ENCODE data around the gene SYMPK. TPM values are rescaled to one million over a fixed set of nuclear protein-coding genes. Genes with fewer than 3 reads are reported as not detected.

SYMPK gene
- total and polyA plus RNA-seq, 2 donors from 2014 or later = 61.5 to 77.4 TPM

- no peak for DNase-seq
- peaks cover 2 to 52% (median 37%) of the 10 kb centered on the region in 3 donors for H3K36me3 ChIP-seq (ENCODE audit: control insufficient read depth in 2 of 3, insufficient read depth in 3 of 3, low read length in 3 of 3)
- intact Hi-C loops (cut with DNase I) = no loop called here
Measured at GRCh38 chr19:45827459-45828093, 35.4 kb downstream of the SYMPK start.

DNA sequence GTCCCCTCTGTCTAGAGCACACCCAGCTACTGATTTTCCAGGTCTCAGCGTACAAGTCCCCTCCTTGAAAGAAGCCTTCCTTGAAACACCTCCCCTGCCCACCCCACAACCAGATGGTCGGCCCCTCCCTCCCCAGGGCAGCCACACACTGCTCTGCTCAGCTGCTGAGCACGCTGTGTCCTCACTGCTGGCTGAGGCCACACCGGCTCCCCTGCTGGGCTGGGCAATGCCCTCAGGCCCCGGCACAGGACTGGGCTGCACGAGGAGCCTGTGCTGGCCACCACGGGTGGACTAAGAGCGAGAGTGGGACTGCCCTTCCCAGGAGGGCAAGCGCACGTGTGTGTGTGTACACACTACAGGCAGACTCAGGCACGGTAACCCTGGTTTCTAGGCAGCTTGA, 36.0 kb downstream of the SYMPK start:
- Histone ChIP-seq H3K9me3 (ENCODE audit: control insufficient read depth in 2 of 3, insufficient read depth in 1 of 3, low read length in 3 of 3) (no peaks in the 10 kb centered on the region), H3K4me1 (ENCODE audit: control insufficient read depth in 2 of 3, insufficient read depth in 2 of 3, low read depth in 1 of 3, low read length in 3 of 3) (no peaks in the 10 kb centered on the region), H3K27me3 (ENCODE audit: control insufficient read depth, insufficient read depth, low read length) (no peaks in the 10 kb centered on the region), H3K27ac (ENCODE audit: low read depth in 2 of 2, low read length in 2 of 2) (no peak overlapping the region), H3K36me3 (ENCODE audit: control insufficient read depth in 2 of 3, insufficient read depth in 3 of 3, low read length in 3 of 3) (peaks cover 0 to 47% (median 37%) of the 10 kb centered on the region in 3 donors), H3K9ac (ENCODE audit: low read length in 3 of 3) (no peak overlapping the region), H3K4me3 (ENCODE audit: low read length in 3 of 3) (no peak overlapping the region)
- DNase-seq (no peak), FAIRE-seq (no peak)
- intact Hi-C loops (cut with DNase I) = no loop called here
- no peak for TF ChIP-seq CTCF (IDR thresholded peaks at IDR 0.05; ENCODE audit: borderline replicate concordance, extremely low read depth, insufficient read depth)

More at GRCh38 chr19:45827459-45828093, 35.4 kb downstream of the SYMPK start:
- Histone ChIP-seq H3K27ac (ENCODE audit: low read depth in 2 of 2, low read length in 2 of 2) (no peak overlapping the region), H3K9ac (ENCODE audit: low read length in 3 of 3) (no peak overlapping the region), H3K27me3 (ENCODE audit: control insufficient read depth, insufficient read depth, low read length) (no peaks in the 10 kb centered on the region), H3K9me3 (ENCODE audit: control insufficient read depth in 2 of 3, insufficient read depth in 1 of 3, low read length in 3 of 3) (no peaks in the 10 kb centered on the region), H3K4me3 (ENCODE audit: low read length in 3 of 3) (no peak overlapping the region), H3K4me1 (ENCODE audit: control insufficient read depth in 2 of 3, insufficient read depth in 2 of 3, low read depth in 1 of 3, low read length in 3 of 3) (no peaks in the 10 kb centered on the region)
- TF ChIP-seq CTCF (IDR thresholded peaks at IDR 0.05; ENCODE audit: borderline replicate concordance, extremely low read depth, insufficient read depth) = no peak
- no peak for FAIRE-seq

DNA sequence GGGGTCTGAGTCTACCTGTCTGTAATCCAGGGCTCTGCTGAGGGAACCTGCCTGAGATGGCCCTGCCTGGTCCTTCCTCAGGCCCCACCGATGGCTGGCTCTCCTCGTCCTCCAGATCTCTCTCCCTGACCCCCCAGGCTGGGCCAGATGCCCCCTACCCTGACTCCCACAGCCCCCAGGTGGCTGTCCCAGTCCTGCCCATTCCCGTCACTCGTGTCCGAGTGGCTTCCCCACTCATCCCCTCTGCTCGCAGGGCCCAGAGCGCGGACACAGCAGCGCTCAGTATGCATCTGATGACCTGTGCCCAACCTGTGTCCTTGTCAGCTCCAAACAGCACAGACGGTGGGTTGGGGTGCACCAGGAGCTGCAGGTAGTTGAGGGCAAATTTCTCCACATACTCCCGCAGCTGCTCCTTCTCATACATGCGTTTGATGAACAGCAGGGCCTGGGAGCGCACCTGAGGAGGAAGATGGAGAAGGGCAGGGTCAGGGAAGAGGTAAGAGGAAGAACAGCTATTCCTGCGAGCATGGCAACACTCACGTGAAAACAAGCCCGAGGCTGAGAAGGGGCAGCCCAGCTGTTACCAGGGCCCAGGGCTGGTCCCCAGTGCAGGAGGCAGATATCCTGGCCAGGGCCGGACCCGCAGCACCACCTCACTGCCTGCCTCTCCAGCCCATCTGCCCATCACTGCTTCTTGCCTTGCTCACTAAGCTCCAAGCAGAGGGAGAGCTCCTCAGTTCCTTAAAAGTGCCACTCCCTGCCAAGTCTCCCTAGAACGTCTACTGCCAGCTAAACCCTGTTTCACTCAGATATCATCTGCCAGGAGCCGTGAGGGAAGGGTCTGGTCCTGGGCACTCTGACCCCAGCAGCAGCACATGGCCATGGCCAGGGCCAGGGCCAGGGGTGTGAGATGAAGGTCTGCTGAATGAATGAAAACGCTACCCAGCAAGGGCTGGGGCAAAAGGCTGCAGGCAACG, 36.7 kb downstream of the SYMPK start:
- Histone ChIP-seq H3K9ac (ENCODE audit: low read length in 3 of 3) (no peak overlapping the region), H3K27me3 (ENCODE audit: control insufficient read depth, insufficient read depth, low read length) (no peaks in the 10 kb centered on the region), H3K27ac (ENCODE audit: low read depth in 2 of 2, low read length in 2 of 2) (no peak overlapping the region), H3K36me3 (ENCODE audit: control insufficient read depth in 2 of 3, insufficient read depth in 3 of 3, low read length in 3 of 3) (peaks cover 0 to 41% (median 36%) of the 10 kb centered on the region in 3 donors), H3K4me3 (ENCODE audit: low read length in 3 of 3) (no peak overlapping the region), H3K4me1 (ENCODE audit: control insufficient read depth in 2 of 3, insufficient read depth in 2 of 3, low read depth in 1 of 3, low read length in 3 of 3) (no peaks in the 10 kb centered on the region), H3K9me3 (ENCODE audit: control insufficient read depth in 2 of 3, insufficient read depth in 1 of 3, low read length in 3 of 3) (no peaks in the 10 kb centered on the region)
- intact Hi-C loops (cut with DNase I) = no loop called here
- DNase-seq (no peak), FAIRE-seq (no peak)
- TF ChIP-seq CTCF (IDR thresholded peaks at IDR 0.05; ENCODE audit: borderline replicate concordance, extremely low read depth, insufficient read depth) = no peak
